B cell (primary cell): ENCODE data around the gene HLA-DQA2.

ENCODE experiments used
- CTCF ChIP-seq: fragments of 200-600 bp; IDR thresholded peaks from one replicate; pipeline ENCODE4 v1.8.0; 2022; ENCODE audit warnings: antibody characterized with exemption, mild to moderate bottlenecking
- EZH2 ChIP-seq: IDR thresholded peaks from 2 replicates; pipeline ENCODE4 v1.6.1; 2012; ENCODE audit warnings: borderline replicate concordance, low read depth, mild to moderate bottlenecking, moderate library complexity, low read length; ENCODE audit not compliant: insufficient read depth, poor library complexity, severe bottlenecking

GRCh38 chr6:32700391-32701040 is 40.7 kb upstream of the HLA-DQA2 start:
- TF ChIP-seq CTCF (peak; percentile 64), EZH2 (no peak)
